ENCODE results near the gene AFG1L. TPM values are rescaled to one million over a fixed set of nuclear protein-coding genes. Genes with fewer than 3 reads are reported as not detected.
"Not testable (repeated sequence)": the region's sequence is repeated elsewhere in the genome, so short reads cannot be mapped to it uniquely, and the experiment has no call there.

Gene AFG1L
- total RNA-seq, 1 donor from 2014 or later, result 11.9 TPM

GRCh38 chr6:108535920-108536535 is 241.2 kb downstream of the AFG1L start:
- DNase-seq (ENCODE audit: low spot score); intact Hi-C loops (cut with DNase I): not testable (repeated sequence)

- intact Hi-C loops (cut with DNase I), result loop anchor here (1.0 to 5.0 kb wide), 4 partner anchors 240 to 533 kb away; no protein-coding TSS in a partner anchor
Observed at GRCh38 chr6:108541843-108542759, 247.2 kb downstream of the AFG1L start.

GRCh38 chr6:108543175-108543940 is 248.5 kb downstream of the AFG1L start:
- intact Hi-C loops (cut with DNase I), result loop anchor here (2.0 to 5.0 kb wide), 3 partner anchors 239 to 531 kb away; no protein-coding TSS in a partner anchor
- DNase-seq (ENCODE audit: low spot score), result no peak

More at GRCh38 chr6:108541843-108542759, 247.2 kb downstream of the AFG1L start:
- DNase-seq (ENCODE audit: low spot score), result no peak

GRCh38 chr6:108544606-108545005 is 249.8 kb downstream of the AFG1L start:
- intact Hi-C loops (cut with DNase I), result loop anchor here (5.0 kb wide), 1 partner anchor 238 kb away; no protein-coding TSS in a partner anchor
- no peak for DNase-seq (ENCODE audit: low spot score)

GRCh38 chr6:108546079-108547049 is 251.5 kb downstream of the AFG1L start:
- DNase-seq (ENCODE audit: low spot score), result no peak
- intact Hi-C loops (cut with DNase I), result no loop called here

- intact Hi-C loops (cut with DNase I), result no loop called here
- no peak for DNase-seq (ENCODE audit: low spot score)
Observed at GRCh38 chr6:108549241-108549640, 254.4 kb downstream of the AFG1L start.

- DNase-seq (ENCODE audit: low spot score), result no peak
- intact Hi-C loops (cut with DNase I), result no loop called here
Observed at GRCh38 chr6:108549741-108550140, 254.9 kb downstream of the AFG1L start.

- intact Hi-C loops (cut with DNase I), result no loop called here
- no peak for DNase-seq (ENCODE audit: low spot score)
Observed at GRCh38 chr6:108550256-108550655, 255.4 kb downstream of the AFG1L start.

- intact Hi-C loops (cut with DNase I), result loop anchor here (2.0 to 5.0 kb wide), 5 partner anchors 227 to 517 kb away; no protein-coding TSS in a partner anchor
- no peak for DNase-seq (ENCODE audit: low spot score)
Observed at GRCh38 chr6:108555399-108556052, 260.7 kb downstream of the AFG1L start.

GRCh38 chr6:108556250-108556649 is 261.4 kb downstream of the AFG1L start:
- intact Hi-C loops (cut with DNase I), result loop anchor here (5.0 kb wide), 4 partner anchors 281 to 516 kb away; no protein-coding TSS in a partner anchor

GRCh38 chr6:108556866-108557493 is 262.1 kb downstream of the AFG1L start:
- intact Hi-C loops (cut with DNase I), result loop anchor here (5.0 kb wide), 4 partner anchors 280 to 515 kb away; no protein-coding TSS in a partner anchor
- DNase-seq (ENCODE audit: low spot score), result no peak

More at GRCh38 chr6:108556250-108556649, 261.4 kb downstream of the AFG1L start:
- no peak for DNase-seq (ENCODE audit: low spot score)

GRCh38 chr6:108557494-108558371 is 262.9 kb downstream of the AFG1L start:
- intact Hi-C loops (cut with DNase I), result loop anchor here (1.0 to 5.0 kb wide), 6 partner anchors 97 to 537 kb away; partner anchors contain the start of gene SESN1
- DNase-seq (ENCODE audit: low spot score), result peak; percentile 86

GRCh38 chr6:108558372-108559096 is 263.7 kb downstream of the AFG1L start:
- intact Hi-C loops (cut with DNase I), result loop anchor here (1.0 to 5.0 kb wide), 6 partner anchors 96 to 536 kb away; partner anchors contain the start of gene SESN1
- DNase-seq (ENCODE audit: low spot score), result peak; percentile 99

GRCh38 chr6:108559097-108559883 is 264.4 kb downstream of the AFG1L start:
- intact Hi-C loops (cut with DNase I), result loop anchor here (2.0 to 5.0 kb wide), 5 partner anchors 96 to 513 kb away; no protein-coding TSS in a partner anchor
- peak; percentile 96 for DNase-seq (ENCODE audit: low spot score)
